Endodermal cell (in vitro differentiated cells): Measurements from ENCODE around the gene TESMIN. TPM values are rescaled to one million over a fixed set of nuclear protein-coding genes. Genes with fewer than 3 reads are reported as not detected.

Source experiments
- DNase-seq: peaks from one replicate; pipeline ENCODE4 v3.0.0-alpha.2; 2017
- H3K27ac ChIP-seq: 2 replicates; pipeline ENCODE4 v1.5.1; 2013; ENCODE audit warnings: mild to moderate bottlenecking, low read depth, low read length, moderate library complexity
- H3K27me3 ChIP-seq: 2 replicates; pipeline ENCODE4 v1.6.1; 2013; ENCODE audit warnings: mild to moderate bottlenecking, low read length, moderate library complexity; ENCODE audit not compliant: insufficient read depth, control insufficient read depth, poor library complexity, severe bottlenecking
- H3K36me3 ChIP-seq: 2 replicates; pipeline ENCODE4 v1.7.0; 2013; ENCODE audit warnings: mild to moderate bottlenecking, low read length, moderate library complexity; ENCODE audit not compliant: control insufficient read depth, insufficient read depth
- H3K4me1 ChIP-seq: one replicate; pipeline ENCODE4 v1.7.0; 2013; ENCODE audit warnings: low read length; ENCODE audit not compliant: control insufficient read depth, insufficient read depth
- H3K4me3 ChIP-seq: 2 replicates; pipeline ENCODE4 v1.5.1; 2013; ENCODE audit warnings: mild to moderate bottlenecking, low read length, moderate library complexity
- H3K9ac ChIP-seq: 2 replicates; pipeline ENCODE4 v1.6.1; 2013; ENCODE audit warnings: mild to moderate bottlenecking, low read length, moderate library complexity; ENCODE audit not compliant: poor library complexity, severe bottlenecking; ENCODE audit errors: extremely low read depth
- H3K9me3 ChIP-seq: 2 replicates; pipeline ENCODE4 v1.6.1; 2013; ENCODE audit warnings: mild to moderate bottlenecking, low read length, moderate library complexity; ENCODE audit not compliant: control insufficient read depth
- H3K27ac Mint-ChIP-seq: 2 replicates; pipeline ENCODE4 v1.8.0; 2020; ENCODE audit warnings: mixed read lengths
- H3K27me3 Mint-ChIP-seq: 2 replicates; pipeline ENCODE4 v1.8.0; 2021; ENCODE audit warnings: mild to moderate bottlenecking, mixed read lengths; ENCODE audit not compliant: insufficient read depth
- H3K36me3 Mint-ChIP-seq: 2 replicates; pipeline ENCODE4 v1.8.0; 2020; ENCODE audit warnings: low read depth, mixed read lengths
- H3K4me1 Mint-ChIP-seq: 2 replicates; pipeline ENCODE4 v1.8.0; 2020; ENCODE audit warnings: mixed read lengths
- H3K4me3 Mint-ChIP-seq: 2 replicates; pipeline ENCODE4 v1.8.0; 2020; ENCODE audit warnings: mild to moderate bottlenecking, moderate library complexity, mixed read lengths
- H3K9me3 Mint-ChIP-seq: 2 replicates; pipeline ENCODE4 v1.8.0; 2020; ENCODE audit warnings: mild to moderate bottlenecking, mixed read lengths
- CTCF ChIP-seq: fragments of 200-600 bp; sonication (generic); conservative IDR thresholded peaks from 2 replicates; pipeline ENCODE4 v1.5.0; 2021; ENCODE audit warnings: antibody characterized with exemption, mild to moderate bottlenecking
- whole genome bisulfite sequencing, 2 experiments: methylation state at CpG; one replicate each; pipeline versions ENCODE4 v1.1.5 to v1.1.7; 2013; ENCODE audit warnings: missing lambda C conversion rate in 2 of 2, mixed read lengths in 1 of 2; ENCODE audit not compliant: insufficient coverage in 1 of 2, insufficient read length in 1 of 2; 5-methylcytosine and 5-hydroxymethylcytosine counted together
- total RNA-seq, 2 donors: library from RNA; stranded (reverse); fragmentation: NEBNext Ultra II Directional in 1 of 2; extraction: Animal tissue kit (Norgen Biotek cat#: 25700) in 1 of 2; gene quantifications; 2 replicates in 1 of 2; 3 replicates in 1 of 2; pipeline ENCODE4 v1.2.1, GENCODE V29; 2021

The TESMIN gene
- total RNA-seq, 2 donors from 2014 or later = 53.7 to 68.8 TPM

GRCh38 chr11:68667511-68668500 lies 83.5 kb downstream of the TESMIN start:
- H3K36me3 ChIP-seq = no peaks in the 10 kb centered on the region
- WGBS, 2 experiments = 90 to 92% methylated on average over 11 to 21 of the region's 21 CpGs
- no peak for DNase-seq
- no peak overlapping the region for H3K27ac Mint-ChIP-seq
- TF ChIP-seq CTCF = no peak
- H3K4me1 ChIP-seq = no peaks in the 10 kb centered on the region
- no peaks in the 10 kb centered on the region for H3K27me3 Mint-ChIP-seq
- H3K4me3 ChIP-seq = no peak overlapping the region
- peaks cover under 1% of the 10 kb centered on the region for H3K9me3 Mint-ChIP-seq
- H3K4me3 Mint-ChIP-seq = no peak overlapping the region
- H3K36me3 Mint-ChIP-seq = no peaks in the 10 kb centered on the region
- no peaks in the 10 kb centered on the region for H3K9me3 ChIP-seq
- H3K27ac ChIP-seq = no peak overlapping the region
- H3K27me3 ChIP-seq = no peaks in the 10 kb centered on the region
- no peak overlapping the region for H3K9ac ChIP-seq
- no peaks in the 10 kb centered on the region for H3K4me1 Mint-ChIP-seq

- Mint-ChIP-seq H3K4me1 (no peaks in the 10 kb centered on the region), H3K4me3 (no peak overlapping the region), H3K27ac (no peak overlapping the region), H3K9me3 (peaks cover 9% of the 10 kb centered on the region), H3K36me3 (no peaks in the 10 kb centered on the region), H3K27me3 (no peaks in the 10 kb centered on the region)
- Histone ChIP-seq H3K4me3 (no peak overlapping the region), H3K4me1 (no peaks in the 10 kb centered on the region), H3K36me3 (no peaks in the 10 kb centered on the region), H3K9ac (no peak overlapping the region), H3K27ac (no peak overlapping the region), H3K9me3 (no peaks in the 10 kb centered on the region), H3K27me3 (no peaks in the 10 kb centered on the region)
- DNase-seq = no peak
- TF ChIP-seq CTCF = no peak
- 20 to 74% methylated on average over 1 to 2 of the region's 15 CpGs for WGBS, 2 experiments
Observed at GRCh38 chr11:68666849-68667248, 84.5 kb downstream of the TESMIN start.

GRCh38 chr11:68665436-68665835 lies 85.9 kb downstream of the TESMIN start:
- Histone ChIP-seq H3K36me3 (no peaks in the 10 kb centered on the region), H3K9me3 (no peaks in the 10 kb centered on the region), H3K27ac (no peak overlapping the region), H3K27me3 (no peaks in the 10 kb centered on the region), H3K9ac (no peak overlapping the region), H3K4me1 (no peaks in the 10 kb centered on the region), H3K4me3 (no peak overlapping the region)
- WGBS, 2 experiments = 89 to 100% methylated on average over 10 to 16 of the region's 16 CpGs
- Mint-ChIP-seq H3K4me1 (no peaks in the 10 kb centered on the region), H3K36me3 (no peaks in the 10 kb centered on the region), H3K27ac (no peak overlapping the region), H3K9me3 (peaks cover 9% of the 10 kb centered on the region), H3K4me3 (no peak overlapping the region), H3K27me3 (peaks cover 3% of the 10 kb centered on the region)
- no peak for DNase-seq
- TF ChIP-seq CTCF = no peak
